K562 (cell line): ENCODE measurements around the gene C1orf116. TPM values are rescaled to one million over a fixed set of nuclear protein-coding genes. Genes with fewer than 3 reads are reported as not detected.
A peak's percentile ranks its signal among the peaks of the same experiment; 100 is the strongest.

Experiments
- ARID2 ChIP-seq: fragments of 450-650 bp; IDR thresholded peaks from 2 replicates; pipeline ENCODE4 v1.6.1; 2017; ENCODE audit warnings: antibody characterized with exemption, mild to moderate bottlenecking
- ARID3A ChIP-seq: IDR thresholded peaks from 2 replicates; pipeline ENCODE4 v1.6.1; 2012; ENCODE audit warnings: low read depth, low read length, improper control_type of control experiment, borderline replicate concordance
- CEBPB ChIP-seq: fragments of 450-650 bp; IDR thresholded peaks from 2 replicates; pipeline ENCODE4 v1.6.1; 2016; ENCODE audit warnings: missing genetic modification characterization, missing compliant biosample characterization
- GABPB1 ChIP-seq: sonication (generic); formaldehyde crosslinking; IDR thresholded peaks from 2 replicates; pipeline ENCODE4 v1.8.0; 2022; ENCODE audit warnings: mild to moderate bottlenecking, missing genetic modification reagents
- GABPB2 ChIP-seq: fragments of 250-450 bp; sonication (Bioruptor Pico); conservative IDR thresholded peaks from 2 replicates; pipeline ENCODE4 v1.5.1; 2021; ENCODE audit warnings: mild to moderate bottlenecking
- GTF2F1 ChIP-seq: IDR thresholded peaks from 2 replicates; pipeline ENCODE4 v1.6.1; 2011; ENCODE audit warnings: low read depth, low read length, improper control_type of control experiment
- KDM1A ChIP-seq, 2 experiments: fragments of 450-650 bp; IDR thresholded peaks; 2 replicates each; pipeline ENCODE4 v1.6.1; 2016; ENCODE audit warnings: mild to moderate bottlenecking in 2 of 2
- NBN ChIP-seq: fragments of 450-650 bp; IDR thresholded peaks from 2 replicates; pipeline ENCODE4 v1.6.1; 2016; ENCODE audit warnings: low read depth, mild to moderate bottlenecking
- RREB1 ChIP-seq: fragments of 250-450 bp; sonication (Bioruptor Pico); IDR thresholded peaks from 2 replicates; pipeline ENCODE4 v1.4.0; 2020
- TAF15 ChIP-seq: fragments of 200-400 bp; formaldehyde crosslinking; IDR thresholded peaks from 2 replicates; pipeline ENCODE4 v1.6.1; 2017; ENCODE audit warnings: mild to moderate bottlenecking, low read depth, low read length, moderate library complexity
- TBP ChIP-seq: optimal IDR thresholded peaks from 2 replicates; pipeline ENCODE3; 2011; ENCODE audit warnings: low read depth, low read length, improper control_type of control experiment
- TEAD2 ChIP-seq: fragments of 450-650 bp; IDR thresholded peaks from 2 replicates; pipeline ENCODE4 v1.6.1; 2016; ENCODE audit warnings: missing genetic modification characterization, control low read depth, missing compliant biosample characterization
- THAP7 ChIP-seq: fragments of 250-450 bp; sonication (Bioruptor Pico); IDR thresholded peaks from 2 replicates; pipeline ENCODE4 v1.5.0; 2021
- ZBED1 ChIP-seq: IDR thresholded peaks from 2 replicates; pipeline ENCODE4 v1.6.1; 2014
- ZFX ChIP-seq: sonication (generic); formaldehyde crosslinking; IDR thresholded peaks from 2 replicates; pipeline ENCODE4 v1.8.0; 2022; ENCODE audit warnings: mild to moderate bottlenecking, missing genetic modification reagents, moderate library complexity
- ZHX1 ChIP-seq: fragments of 150-350 bp; conservative IDR thresholded peaks from 2 replicates; pipeline ENCODE4 v1.6.1; 2014; ENCODE audit warnings: low read length
- ZKSCAN1 ChIP-seq: fragments of 150-350 bp; IDR thresholded peaks from 2 replicates; pipeline ENCODE4 v1.6.1; 2016; ENCODE audit warnings: low read depth, low read length
- ZNF12 ChIP-seq: sonication (generic); formaldehyde crosslinking; IDR thresholded peaks from 2 replicates; pipeline ENCODE4 v1.4.0; 2020; ENCODE audit warnings: mild to moderate bottlenecking, missing genetic modification reagents
- ZNF431 ChIP-seq: sonication (generic); formaldehyde crosslinking; IDR thresholded peaks from 2 replicates; pipeline ENCODE4 v1.8.0; 2022; ENCODE audit warnings: mild to moderate bottlenecking, missing genetic modification reagents
- polyA plus RNA-seq, 8 experiments: library from polyadenylated mRNA; depleted of rRNA in 4 of 8; stranded (reverse) in 5 of 8; unstranded in 3 of 8; fragments of >200 nt; fragmentation: Nextera tagmentation in 2 of 8; fragmentation: Illumina TruSeq in 1 of 8; extraction: Ambion mirVana in 2 of 8; extraction: Trizol in 1 of 8; gene quantifications; 2 replicates each; pipeline versions ENCODE4 v1.2.1 to v1.2.3, GENCODE V29; 2011 to 2014; ENCODE audit warnings: inconsistent platforms in 1 of 8, missing spikeins in 1 of 8
- total RNA-seq, 7 experiments: library from RNA; depleted of rRNA in 6 of 7; stranded (reverse); fragments of >200 nt in 6 of 7; fragmentation: Illumina TruSeq in 2 of 7; extraction: Trizol in 2 of 7; gene quantifications; 2 replicates each; pipeline versions ENCODE4 v1.2.1 to v1.2.3, GENCODE V29; 2011 to 2021; ENCODE audit warnings: low replicate concordance in 1 of 7

Gene C1orf116
- total and polyA plus RNA-seq, 9 of the 15 experiments (the other 6 are each of a cell fraction or from before 2014, with no cell fraction given): 0.62 to 3.0 (median 0.95) TPM

- TF ChIP-seq ARID3A: peak; percentile 94
- TF ChIP-seq THAP7 (CRISPR knock-in tag): no peak
- no peak for TF ChIP-seq GABPB1 (CRISPR knock-in tag)
- TF ChIP-seq ZFX (CRISPR knock-in tag): no peak
- no peak for TF ChIP-seq RREB1 (CRISPR knock-in tag)
- no peak for TF ChIP-seq GABPB2 (CRISPR knock-in tag)
- no peak for TF ChIP-seq ZNF431 (CRISPR knock-in tag)
- peak; percentile 14 for TF ChIP-seq TBP
- peak; percentile 93 for TF ChIP-seq NBN
- TF ChIP-seq ZHX1: no peak
- no peak for TF ChIP-seq CEBPB
- TF ChIP-seq TEAD2: peak; percentile 23; the same call in 1 of the 2 replicates
- no peak for TF ChIP-seq GTF2F1
- peak; percentile 31; the same call in 1 of the 2 replicates for TF ChIP-seq ARID2
- peak; percentile 89 to 93 for TF ChIP-seq KDM1A (IDR thresholded peaks at IDR 0.05)
- no peak for TF ChIP-seq ZNF12 (CRISPR knock-in tag)
- no peak for TF ChIP-seq TAF15
- TF ChIP-seq ZKSCAN1: no peak
- TF ChIP-seq ZBED1: no peak
These were observed 11.3 kb downstream of the C1orf116 start (continued) for GRCh38 chr1:207021139-207021861.
